ENCODE measurements around the gene LIG1.

DNA sequence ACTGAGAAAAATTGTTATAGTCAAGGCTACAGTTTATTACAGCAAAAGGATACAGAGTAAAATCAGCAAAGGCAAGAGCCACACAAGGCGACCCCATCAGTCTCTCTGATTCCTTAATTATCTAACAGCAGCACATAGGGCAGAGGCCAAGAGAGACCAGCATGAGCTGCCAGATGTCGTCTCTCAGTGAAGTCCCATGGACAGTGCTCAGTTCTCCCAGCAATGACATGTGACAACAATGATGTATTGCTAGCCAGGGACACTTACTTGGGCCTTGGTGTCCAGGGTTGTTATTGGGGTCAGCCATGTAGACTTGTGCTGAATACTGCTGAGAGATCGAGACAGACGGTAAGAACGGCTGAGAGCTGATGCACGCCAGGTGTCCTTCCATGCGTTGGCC, 22.6 kb upstream of the LIG1 start:
- TF ChIP-seq, protein P1, sequence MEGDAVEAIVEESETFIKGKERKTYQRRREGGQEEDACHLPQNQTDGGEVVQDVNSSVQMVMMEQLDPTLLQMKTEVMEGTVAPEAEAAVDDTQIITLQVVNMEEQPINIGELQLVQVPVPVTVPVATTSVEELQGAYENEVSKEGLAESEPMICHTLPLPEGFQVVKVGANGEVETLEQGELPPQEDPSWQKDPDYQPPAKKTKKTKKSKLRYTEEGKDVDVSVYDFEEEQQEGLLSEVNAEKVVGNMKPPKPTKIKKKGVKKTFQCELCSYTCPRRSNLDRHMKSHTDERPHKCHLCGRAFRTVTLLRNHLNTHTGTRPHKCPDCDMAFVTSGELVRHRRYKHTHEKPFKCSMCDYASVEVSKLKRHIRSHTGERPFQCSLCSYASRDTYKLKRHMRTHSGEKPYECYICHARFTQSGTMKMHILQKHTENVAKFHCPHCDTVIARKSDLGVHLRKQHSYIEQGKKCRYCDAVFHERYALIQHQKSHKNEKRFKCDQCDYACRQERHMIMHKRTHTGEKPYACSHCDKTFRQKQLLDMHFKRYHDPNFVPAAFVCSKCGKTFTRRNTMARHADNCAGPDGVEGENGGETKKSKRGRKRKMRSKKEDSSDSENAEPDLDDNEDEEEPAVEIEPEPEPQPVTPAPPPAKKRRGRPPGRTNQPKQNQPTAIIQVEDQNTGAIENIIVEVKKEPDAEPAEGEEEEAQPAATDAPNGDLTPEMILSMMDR (IDR thresholded peaks at IDR 0.05; ENCODE audit: low read depth, low read length, poor library complexity, severe bottlenecking) = no peak
- TF ChIP-seq EZH2phosphoT487 (IDR thresholded peaks at IDR 0.05; ENCODE audit: borderline replicate concordance, low read length) = no peak

Measured in DOHH2 (cell line).